Measurements from ENCODE around the gene SMC5.
"Not testable (repeated sequence)": the region's sequence is repeated elsewhere in the genome, so short reads cannot be mapped to it uniquely, and the experiment has no call there.

The SMC5 gene

GRCh38 chr9:70258692-70259511 lies at the start of gene SMC5:
TSS of gene SMC5 (plus strand) at chr9:70258978. CDS start at chr9:70259079, 101 bp downstream.
- peak; percentile 30 for DNase-seq

GRCh38 chr9:70217029-70217428 lies 41.7 kb upstream of the SMC5 start:
- no peak for DNase-seq

GRCh38 chr9:70218767-70219166 lies 40.0 kb upstream of the SMC5 start:
- DNase-seq = no peak

- no peak for DNase-seq
These were observed 38.6 kb upstream of the SMC5 start for GRCh38 chr9:70220216-70220615.

GRCh38 chr9:70222354-70222753 lies 36.4 kb upstream of the SMC5 start:
- no peak for DNase-seq

- DNase-seq = no peak
These were observed 30.7 kb upstream of the SMC5 start for GRCh38 chr9:70228118-70228517.

- DNase-seq = no peak
These were observed 30.2 kb upstream of the SMC5 start for GRCh38 chr9:70228611-70229010.

GRCh38 chr9:70229026-70229425 lies 29.8 kb upstream of the SMC5 start:
- no peak for DNase-seq

GRCh38 chr9:70229579-70229978 lies 29.2 kb upstream of the SMC5 start:
- no peak for DNase-seq

GRCh38 chr9:70232476-70232875 lies 26.3 kb upstream of the SMC5 start:
- DNase-seq = no peak

- not testable (repeated sequence) for DNase-seq
These were observed 24.6 kb upstream of the SMC5 start for GRCh38 chr9:70234208-70234607.

- not testable (repeated sequence) for DNase-seq
These were observed 12.8 kb upstream of the SMC5 start for GRCh38 chr9:70245952-70246351.

GRCh38 chr9:70250221-70250620 lies 8.6 kb upstream of the SMC5 start:
- DNase-seq = no peak

- no peak for DNase-seq
These were observed 3.3 kb upstream of the SMC5 start for GRCh38 chr9:70255486-70255885.

- DNase-seq = no peak
These were observed 2.6 kb upstream of the SMC5 start for GRCh38 chr9:70256123-70256551.

GRCh38 chr9:70257502-70257901 lies 1.3 kb upstream of the SMC5 start:
- DNase-seq = no peak

- DNase-seq = peak; percentile 21
These were observed 637 bp upstream of the SMC5 start for GRCh38 chr9:70257991-70258691.

GRCh38 chr9:70259512-70259802 lies 679 bp downstream of the SMC5 start:
- DNase-seq = no peak

GRCh38 chr9:70260007-70260443 lies 1.2 kb downstream of the SMC5 start:
- DNase-seq = no peak

- no peak for DNase-seq
These were observed 1.8 kb downstream of the SMC5 start for GRCh38 chr9:70260606-70261005.

- no peak for DNase-seq
These were observed 2.5 kb downstream of the SMC5 start for GRCh38 chr9:70261131-70261870.

- no peak for DNase-seq
These were observed 3.6 kb downstream of the SMC5 start for GRCh38 chr9:70262366-70262765.

GRCh38 chr9:70262948-70263347 lies 4.2 kb downstream of the SMC5 start:
- no peak for DNase-seq

GRCh38 chr9:70263421-70263820 lies 4.6 kb downstream of the SMC5 start:
- no peak for DNase-seq

All from NCI-H1436 treated with DMSO at 0.1 percent for 48 hours (cell line).